ENCODE measurements around the gene TSPO2. TPM values are rescaled to one million over a fixed set of nuclear protein-coding genes. Genes with fewer than 3 reads are reported as not detected.

Gene TSPO2
- total and polyA plus RNA-seq, 2 of the 13 experiments (the other 11 are each of a cell fraction or from before 2014, with no cell fraction given): 0.55 TPM; not detected in 1

- TF ChIP-seq ZBTB37 (CRISPR knock-in tag; IDR thresholded peaks at IDR 0.05) (no peak), ZNF232 (CRISPR knock-in tag; IDR thresholded peaks at IDR 0.05; ENCODE audit: borderline replicate concordance) (no peak), PLSCR1 (CRISPR knock-in tag; IDR thresholded peaks at IDR 0.05; ENCODE audit: borderline replicate concordance) (no peak), ZNF124 (CRISPR knock-in tag; IDR thresholded peaks at IDR 0.05) (peak; percentile 88; the same call in 1 of the 2 replicates), ZC3H13 (CRISPR knock-in tag; IDR thresholded peaks at IDR 0.05) (no peak), TEF (CRISPR knock-in tag; IDR thresholded peaks at IDR 0.05) (peak; percentile 38; the same call in 1 of the 2 replicates), ZNF567 (CRISPR knock-in tag; IDR thresholded peaks at IDR 0.05; ENCODE audit: borderline replicate concordance) (no peak), RXRB (CRISPR knock-in tag; IDR thresholded peaks at IDR 0.05; ENCODE audit: borderline replicate concordance) (peak; percentile 55), GZF1 (CRISPR knock-in tag; IDR thresholded peaks at IDR 0.05) (no peak), KAT8 (CRISPR knock-in tag; IDR thresholded peaks at IDR 0.05) (peak; percentile 46; the same call in 1 of the 2 replicates), PAWR (CRISPR knock-in tag; IDR thresholded peaks at IDR 0.05; ENCODE audit: borderline replicate concordance) (no peak), ZNF142 (CRISPR knock-in tag; IDR thresholded peaks at IDR 0.05) (peak; percentile 60; the same call in 1 of the 2 replicates), ZNF530 (CRISPR knock-in tag; IDR thresholded peaks at IDR 0.05; ENCODE audit: low read depth) (no peak), ZGPAT (CRISPR knock-in tag; IDR thresholded peaks at IDR 0.05) (peak; percentile 79; the same call in 1 of the 2 replicates), ZNF577 (CRISPR knock-in tag; IDR thresholded peaks at IDR 0.05; ENCODE audit: borderline replicate concordance, low read depth) (no peak), PTBP1 (IDR thresholded peaks at IDR 0.05; ENCODE audit: low read depth, low read length, poor library complexity, severe bottlenecking) (peak; percentile 29), ZIK1 (CRISPR knock-in tag; IDR thresholded peaks at IDR 0.05; ENCODE audit: borderline replicate concordance, low read depth) (0 out of 2 replicates have a peak, but pooled peaks have one; percentile 27), ZBTB42 (CRISPR knock-in tag; IDR thresholded peaks at IDR 0.05) (no peak)
Observed at GRCh38 chr6:41027799-41028560, 14.3 kb upstream of the TSPO2 start (continued).

Measured in HepG2 (cell line).